ENCODE data around the gene VEPH1. TPM values are rescaled to one million over a fixed set of nuclear protein-coding genes. Genes with fewer than 3 reads are reported as not detected.
A peak's percentile ranks its signal among the peaks of the same experiment; 100 is the strongest.

The VEPH1 gene
- total and polyA plus RNA-seq, 3 donors from 2014 or later = 2.7 to 8.1 (median 3.0) TPM

GRCh38 chr3:157311633-157312375 lies 191.4 kb downstream of the VEPH1 start:
- Histone ChIP-seq H3K27ac (no peak overlapping the region), H3K9me3 (no peaks in the 10 kb centered on the region), H3K27me3 (no peaks in the 10 kb centered on the region), H3K36me3 (ENCODE audit: low read depth, missing control alignments) (no peaks in the 10 kb centered on the region), H3K4me1 (no peaks in the 10 kb centered on the region), H3K4me3 (no peak overlapping the region)
- no peak for DNase-seq
- TF ChIP-seq POLR2A (IDR thresholded peaks at IDR 0.05) = no peak
- 27 to 33% methylated on average over 2 of the region's 2 CpGs for WGBS, 2 donors
- intact Hi-C loops (cut with DNase I; ENCODE audit: low total_unique reads) = no loop called here

- Histone ChIP-seq H3K4me1 (no peaks in the 10 kb centered on the region), H3K4me3 (no peak overlapping the region), H3K36me3 (ENCODE audit: low read depth, missing control alignments) (no peaks in the 10 kb centered on the region), H3K9me3 (no peaks in the 10 kb centered on the region), H3K27ac (no peak overlapping the region), H3K27me3 (no peaks in the 10 kb centered on the region)
- peak; percentile 15 for DNase-seq
- 81 to 83% methylated on average over 6 of the region's 6 CpGs for WGBS, 2 donors
- TF ChIP-seq CTCF (IDR thresholded peaks at IDR 0.05) (no peak), POLR2A (IDR thresholded peaks at IDR 0.05) (no peak)
- intact Hi-C loops (cut with DNase I; ENCODE audit: low total_unique reads) = no loop called here
Measured at GRCh38 chr3:157310329-157311052, 192.7 kb downstream of the VEPH1 start.

- H3K36me3 ChIP-seq (ENCODE audit: low read depth, missing control alignments) = no peaks in the 10 kb centered on the region
- H3K4me3 ChIP-seq = no peak overlapping the region
- H3K27me3 ChIP-seq = no peaks in the 10 kb centered on the region
- no peak overlapping the region for H3K27ac ChIP-seq
- TF ChIP-seq POLR2A (IDR thresholded peaks at IDR 0.05) = no peak
- no peak for TF ChIP-seq CTCF (IDR thresholded peaks at IDR 0.05)
- H3K4me1 ChIP-seq = no peaks in the 10 kb centered on the region
- DNase-seq = no peak
- intact Hi-C loops (cut with DNase I; ENCODE audit: low total_unique reads) = no loop called here
- 75 to 82% methylated on average over 2 of the region's 2 CpGs for WGBS, 2 donors
- no peaks in the 10 kb centered on the region for H3K9me3 ChIP-seq
Measured at GRCh38 chr3:157306502-157306901, 196.7 kb downstream of the VEPH1 start.

GRCh38 chr3:157305392-157305791 lies 197.8 kb downstream of the VEPH1 start:
- no peak overlapping the region for H3K4me3 ChIP-seq
- TF ChIP-seq CTCF (IDR thresholded peaks at IDR 0.05) (no peak), POLR2A (IDR thresholded peaks at IDR 0.05) (no peak)
- DNase-seq = no peak
- H3K27ac ChIP-seq = no peak overlapping the region
- H3K9me3 ChIP-seq = no peaks in the 10 kb centered on the region
- 70 to 72% methylated on average over 4 of the region's 4 CpGs for WGBS, 2 donors
- no peaks in the 10 kb centered on the region for H3K36me3 ChIP-seq (ENCODE audit: low read depth, missing control alignments)
- H3K4me1 ChIP-seq = no peaks in the 10 kb centered on the region
- no peaks in the 10 kb centered on the region for H3K27me3 ChIP-seq
- intact Hi-C loops (cut with DNase I; ENCODE audit: low total_unique reads) = no loop called here

GRCh38 chr3:157301755-157302154 lies 201.5 kb downstream of the VEPH1 start:
- TF ChIP-seq POLR2A (IDR thresholded peaks at IDR 0.05) = no peak
- TF ChIP-seq CTCF (IDR thresholded peaks at IDR 0.05) = no peak
- Histone ChIP-seq H3K4me1 (no peaks in the 10 kb centered on the region), H3K9me3 (no peaks in the 10 kb centered on the region), H3K4me3 (no peak overlapping the region), H3K27me3 (no peaks in the 10 kb centered on the region), H3K36me3 (ENCODE audit: low read depth, missing control alignments) (no peaks in the 10 kb centered on the region), H3K27ac (no peak overlapping the region)
- DNase-seq = no peak
- intact Hi-C loops (cut with DNase I; ENCODE audit: low total_unique reads) = no loop called here
- 95 to 96% methylated on average over 2 of the region's 2 CpGs for WGBS, 2 donors

Data from testis (tissue), 3 donors.